ENCODE data around the gene TEPSIN.

- no peak for TF ChIP-seq EZH2phosphoT487 (conservative IDR thresholded peaks at IDR 0.05; ENCODE audit: low read length)
- no peak for TF ChIP-seq CTCF (IDR thresholded peaks at IDR 0.05; ENCODE audit: insufficient read depth, low read length, poor library complexity, severe bottlenecking)
Observed at GRCh38 chr17:81265576-81265975, 26.7 kb upstream of the TEPSIN start.
